ENCODE measurements around the gene SLC10A7. TPM values are rescaled to one million over a fixed set of nuclear protein-coding genes. Genes with fewer than 3 reads are reported as not detected.

SLC10A7 gene
- polyA plus RNA-seq, 1 donor (not counting 4 experiments of a cell fraction or from before 2014, with no cell fraction given) = 12.7 TPM

DNA sequence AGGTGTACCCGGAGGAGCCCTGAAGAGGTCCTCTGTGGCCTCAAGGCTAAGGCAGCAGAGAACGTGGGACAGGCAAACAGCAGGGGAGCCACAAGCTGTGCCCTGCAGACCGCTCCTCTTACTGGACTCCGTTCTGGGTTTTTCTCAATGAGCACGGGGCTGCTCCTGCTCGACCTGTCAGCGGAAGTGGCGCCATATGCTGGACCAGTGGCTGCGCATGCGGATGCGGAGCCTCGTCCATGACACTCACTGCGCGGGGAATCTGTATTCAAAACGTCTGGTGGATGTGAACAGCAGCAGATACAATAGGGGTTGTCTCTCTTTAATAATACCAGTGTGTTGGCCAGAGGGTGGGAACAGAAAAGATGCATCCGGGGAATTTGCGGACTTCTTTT is 277.9 kb downstream of the SLC10A7 start:
- no peak overlapping the region for H3K9ac ChIP-seq (ENCODE audit: control insufficient read depth, extremely low read depth, insufficient read depth, low read length)
- no peaks in the 10 kb centered on the region for H4K20me1 ChIP-seq (ENCODE audit: control insufficient read depth, extremely low read depth, insufficient read depth, low read length)
- H3K9me3 ChIP-seq (ENCODE audit: control insufficient read depth, low read depth, low read length) = no peaks in the 10 kb centered on the region
- H3K79me2 ChIP-seq (ENCODE audit: control insufficient read depth, insufficient read depth, low read length) = no peaks in the 10 kb centered on the region
- peaks cover 15% of the 10 kb centered on the region for H3K4me1 ChIP-seq (ENCODE audit: control insufficient read depth, extremely low read depth, insufficient read depth, low read length)
- FAIRE-seq = no peak
- no peak overlapping the region for H3K27ac ChIP-seq (ENCODE audit: control insufficient read depth, insufficient read depth, low read length)
- no peak for DNase-seq (ENCODE audit: low read depth, low spot score)
- no peaks in the 10 kb centered on the region for H3K27me3 ChIP-seq (ENCODE audit: control insufficient read depth, extremely low read depth, insufficient read depth, low read length)
- H2AFZ ChIP-seq (ENCODE audit: control insufficient read depth, low read length) = no peak overlapping the region
- dilution Hi-C loops (cut with MboI; ENCODE audit: extremely low pct_ligation_motif_present, low sequenced_read_pairs) = no loop called here
- H3K4me3 ChIP-seq (ENCODE audit: control insufficient read depth in 2 of 3, extremely low read depth in 1 of 3, insufficient read depth in 2 of 3, low read depth in 1 of 3, low read length in 3 of 3) = no peak overlapping the region
- H3K9me1 ChIP-seq (ENCODE audit: control insufficient read depth, extremely low read depth, insufficient read depth, low read length) = no peaks in the 10 kb centered on the region
- TF ChIP-seq, protein P1, sequence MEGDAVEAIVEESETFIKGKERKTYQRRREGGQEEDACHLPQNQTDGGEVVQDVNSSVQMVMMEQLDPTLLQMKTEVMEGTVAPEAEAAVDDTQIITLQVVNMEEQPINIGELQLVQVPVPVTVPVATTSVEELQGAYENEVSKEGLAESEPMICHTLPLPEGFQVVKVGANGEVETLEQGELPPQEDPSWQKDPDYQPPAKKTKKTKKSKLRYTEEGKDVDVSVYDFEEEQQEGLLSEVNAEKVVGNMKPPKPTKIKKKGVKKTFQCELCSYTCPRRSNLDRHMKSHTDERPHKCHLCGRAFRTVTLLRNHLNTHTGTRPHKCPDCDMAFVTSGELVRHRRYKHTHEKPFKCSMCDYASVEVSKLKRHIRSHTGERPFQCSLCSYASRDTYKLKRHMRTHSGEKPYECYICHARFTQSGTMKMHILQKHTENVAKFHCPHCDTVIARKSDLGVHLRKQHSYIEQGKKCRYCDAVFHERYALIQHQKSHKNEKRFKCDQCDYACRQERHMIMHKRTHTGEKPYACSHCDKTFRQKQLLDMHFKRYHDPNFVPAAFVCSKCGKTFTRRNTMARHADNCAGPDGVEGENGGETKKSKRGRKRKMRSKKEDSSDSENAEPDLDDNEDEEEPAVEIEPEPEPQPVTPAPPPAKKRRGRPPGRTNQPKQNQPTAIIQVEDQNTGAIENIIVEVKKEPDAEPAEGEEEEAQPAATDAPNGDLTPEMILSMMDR (optimal IDR thresholded peaks at IDR 0.05 in 1 of 3, IDR thresholded peaks at IDR 0.05 in 1 of 3, conservative IDR thresholded peaks at IDR 0.05 in 1 of 3; ENCODE audit: extremely low read depth in 1 of 3, insufficient read depth in 2 of 3, low read length in 3 of 3) = no peak
- TF ChIP-seq EZH2 (IDR thresholded peaks at IDR 0.05; ENCODE audit: low read length) = no peak
- H3K4me2 ChIP-seq (ENCODE audit: control insufficient read depth, extremely low read depth, insufficient read depth, low read depth, low read length) = no peak overlapping the region
- no peaks in the 10 kb centered on the region for H3K36me3 ChIP-seq (ENCODE audit: control insufficient read depth in 2 of 2, extremely low read depth in 1 of 2, insufficient read depth in 2 of 2, low read length in 2 of 2)

DNA sequence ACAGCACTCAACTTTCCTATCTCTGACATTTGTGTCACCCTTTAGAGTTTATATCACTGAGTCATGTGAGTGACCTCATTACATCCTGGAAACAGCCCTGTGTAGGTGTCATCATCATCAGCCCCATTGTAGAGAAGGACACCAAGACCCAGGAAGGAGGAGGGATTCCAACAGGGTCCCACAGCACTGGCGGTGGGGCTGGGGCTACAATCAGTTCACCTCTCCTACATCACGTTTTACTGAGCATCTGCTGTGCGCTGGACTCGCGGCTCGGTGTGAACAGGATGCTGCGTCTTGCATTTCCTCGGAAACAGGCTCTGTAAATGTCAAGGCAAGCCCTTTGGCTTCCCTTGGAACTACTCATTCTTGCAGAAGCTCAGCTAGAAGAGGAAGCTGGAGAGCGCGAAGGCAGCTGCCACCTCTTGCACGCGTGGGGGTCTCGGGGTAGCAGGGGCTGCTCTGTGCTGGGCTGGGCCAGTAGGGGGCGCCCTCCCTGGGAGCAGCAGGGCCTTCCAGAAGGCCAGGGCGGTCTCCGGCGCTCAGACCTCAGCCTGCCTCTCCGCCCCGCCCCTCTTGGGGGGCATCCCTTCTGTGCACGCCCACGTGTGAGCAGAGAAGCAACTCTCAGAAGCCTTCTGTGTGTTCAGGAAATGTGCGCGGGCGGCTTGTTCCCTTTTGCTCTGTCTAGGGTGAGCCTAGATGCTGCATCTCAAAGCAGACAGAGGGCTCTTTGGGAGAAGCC is 278.4 kb downstream of the SLC10A7 start:
- no peaks in the 10 kb centered on the region for H3K9me1 ChIP-seq (ENCODE audit: control insufficient read depth, extremely low read depth, insufficient read depth, low read length)
- H3K79me2 ChIP-seq (ENCODE audit: control insufficient read depth, insufficient read depth, low read length) = no peaks in the 10 kb centered on the region
- dilution Hi-C loops (cut with MboI; ENCODE audit: extremely low pct_ligation_motif_present, low sequenced_read_pairs) = no loop called here
- no peak overlapping the region for H3K4me2 ChIP-seq (ENCODE audit: control insufficient read depth, extremely low read depth, insufficient read depth, low read depth, low read length)
- TF ChIP-seq, protein P1 (optimal IDR thresholded peaks at IDR 0.05 in 1 of 3, IDR thresholded peaks at IDR 0.05 in 1 of 3, conservative IDR thresholded peaks at IDR 0.05 in 1 of 3; ENCODE audit: extremely low read depth in 1 of 3, insufficient read depth in 2 of 3, low read length in 3 of 3) = peak; percentile 35 to 64 (median 59)
- no peak for TF ChIP-seq EZH2 (IDR thresholded peaks at IDR 0.05; ENCODE audit: low read length)
- no peak for DNase-seq (ENCODE audit: low read depth, low spot score)
- H3K27me3 ChIP-seq (ENCODE audit: control insufficient read depth, extremely low read depth, insufficient read depth, low read length) = no peaks in the 10 kb centered on the region
- no peak overlapping the region for H3K27ac ChIP-seq (ENCODE audit: control insufficient read depth, insufficient read depth, low read length)
- H4K20me1 ChIP-seq (ENCODE audit: control insufficient read depth, extremely low read depth, insufficient read depth, low read length) = no peaks in the 10 kb centered on the region
- no peak overlapping the region for H3K9ac ChIP-seq (ENCODE audit: control insufficient read depth, extremely low read depth, insufficient read depth, low read length)
- no peaks in the 10 kb centered on the region for H3K36me3 ChIP-seq (ENCODE audit: control insufficient read depth in 2 of 2, extremely low read depth in 1 of 2, insufficient read depth in 2 of 2, low read length in 2 of 2)
- no peak overlapping the region for H3K4me3 ChIP-seq (ENCODE audit: control insufficient read depth in 2 of 3, extremely low read depth in 1 of 3, insufficient read depth in 2 of 3, low read depth in 1 of 3, low read length in 3 of 3)
- no peaks in the 10 kb centered on the region for H3K9me3 ChIP-seq (ENCODE audit: control insufficient read depth, low read depth, low read length)
- peaks cover 15% of the 10 kb centered on the region for H3K4me1 ChIP-seq (ENCODE audit: control insufficient read depth, extremely low read depth, insufficient read depth, low read length)
- FAIRE-seq = no peak
- no peak overlapping the region for H2AFZ ChIP-seq (ENCODE audit: control insufficient read depth, low read length)

All from keratinocyte (primary cell).